Measurements from ENCODE around the gene ZSCAN22.

Gene ZSCAN22

GRCh38 chr19:58379246-58379645, 52.5 kb downstream of the ZSCAN22 start:
- no peak for DNase-seq (ENCODE audit: low read depth)
- no peak overlapping the region for H3K4me3 ChIP-seq (ENCODE audit: low read depth, low read length)
- TF ChIP-seq, protein P1, sequence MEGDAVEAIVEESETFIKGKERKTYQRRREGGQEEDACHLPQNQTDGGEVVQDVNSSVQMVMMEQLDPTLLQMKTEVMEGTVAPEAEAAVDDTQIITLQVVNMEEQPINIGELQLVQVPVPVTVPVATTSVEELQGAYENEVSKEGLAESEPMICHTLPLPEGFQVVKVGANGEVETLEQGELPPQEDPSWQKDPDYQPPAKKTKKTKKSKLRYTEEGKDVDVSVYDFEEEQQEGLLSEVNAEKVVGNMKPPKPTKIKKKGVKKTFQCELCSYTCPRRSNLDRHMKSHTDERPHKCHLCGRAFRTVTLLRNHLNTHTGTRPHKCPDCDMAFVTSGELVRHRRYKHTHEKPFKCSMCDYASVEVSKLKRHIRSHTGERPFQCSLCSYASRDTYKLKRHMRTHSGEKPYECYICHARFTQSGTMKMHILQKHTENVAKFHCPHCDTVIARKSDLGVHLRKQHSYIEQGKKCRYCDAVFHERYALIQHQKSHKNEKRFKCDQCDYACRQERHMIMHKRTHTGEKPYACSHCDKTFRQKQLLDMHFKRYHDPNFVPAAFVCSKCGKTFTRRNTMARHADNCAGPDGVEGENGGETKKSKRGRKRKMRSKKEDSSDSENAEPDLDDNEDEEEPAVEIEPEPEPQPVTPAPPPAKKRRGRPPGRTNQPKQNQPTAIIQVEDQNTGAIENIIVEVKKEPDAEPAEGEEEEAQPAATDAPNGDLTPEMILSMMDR (conservative IDR thresholded peaks at IDR 0.05; ENCODE audit: low read depth, low read length) = no peak

GRCh38 chr19:58380037-58380661, 53.4 kb downstream of the ZSCAN22 start:
- TF ChIP-seq, protein P1 (conservative IDR thresholded peaks at IDR 0.05; ENCODE audit: low read depth, low read length) = no peak
- peak overlapping the region; percentile 77 for H3K4me3 ChIP-seq (ENCODE audit: low read depth, low read length)
- no peak for DNase-seq (ENCODE audit: low read depth)

DNA sequence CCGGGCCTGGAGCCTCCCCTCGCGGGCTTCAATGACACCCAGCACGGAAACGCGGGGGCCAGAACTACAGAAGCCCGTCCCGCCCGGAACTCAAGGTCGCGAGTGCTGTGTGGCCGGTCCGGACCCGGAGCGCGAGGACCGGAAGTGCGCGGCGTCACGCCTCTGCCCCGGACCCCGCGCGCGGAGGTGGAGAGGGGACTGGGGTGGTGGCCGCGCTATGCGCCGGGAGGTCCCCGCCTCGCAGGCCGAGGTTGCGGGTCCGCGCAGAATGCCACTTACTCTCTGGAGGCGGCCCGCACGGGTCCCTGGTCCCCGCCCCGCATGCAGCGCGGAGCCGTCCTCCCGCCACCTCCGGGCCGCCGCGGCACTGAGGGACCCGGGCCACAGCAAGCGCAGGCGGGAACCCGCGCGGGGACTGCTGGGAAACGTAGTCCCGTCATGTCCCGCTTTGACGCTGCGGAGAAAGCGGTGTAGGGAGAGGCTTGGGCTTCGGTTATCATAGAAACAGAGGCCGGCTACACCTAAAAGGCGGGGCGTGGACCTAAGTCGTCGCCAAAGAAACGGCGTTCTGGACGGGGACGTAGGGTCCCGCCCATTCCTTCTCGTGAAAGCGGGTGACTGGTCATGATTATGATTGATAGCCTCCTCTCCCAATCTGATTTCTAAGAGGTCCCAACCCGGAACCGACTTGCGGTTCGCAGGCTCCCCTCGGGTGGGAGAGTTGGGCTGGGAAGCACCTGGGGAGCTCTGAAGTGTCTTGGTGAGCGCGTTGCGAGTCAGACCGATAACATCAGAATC, 54.1 kb downstream of the ZSCAN22 start, which contains the start of gene ZNF837:
Gene ZNF837, minus strand, starts transcription at position 369 of the 798 bp plus-strand sequence. CDS start 11,698 bp downstream, outside the sequence.
- H3K4me3 ChIP-seq (ENCODE audit: low read depth, low read length) = peak within 1 kb of the TSS; percentile 77
- DNase-seq (ENCODE audit: low read depth) = peak; percentile 100
- TF ChIP-seq, protein P1 (conservative IDR thresholded peaks at IDR 0.05; ENCODE audit: low read depth, low read length) = no peak

GRCh38 chr19:58381460-58382212, 54.8 kb downstream of the ZSCAN22 start:
- TF ChIP-seq, protein P1 (conservative IDR thresholded peaks at IDR 0.05; ENCODE audit: low read depth, low read length) = no peak
- DNase-seq (ENCODE audit: low read depth) = no peak
- peak overlapping the region; percentile 77 for H3K4me3 ChIP-seq (ENCODE audit: low read depth, low read length)

- H3K4me3 ChIP-seq (ENCODE audit: low read depth, low read length) = no peak overlapping the region
- TF ChIP-seq, protein P1 (conservative IDR thresholded peaks at IDR 0.05; ENCODE audit: low read depth, low read length) = no peak
- DNase-seq (ENCODE audit: low read depth) = no peak
Observed at GRCh38 chr19:58382997-58383603, 56.3 kb downstream of the ZSCAN22 start.

DNA sequence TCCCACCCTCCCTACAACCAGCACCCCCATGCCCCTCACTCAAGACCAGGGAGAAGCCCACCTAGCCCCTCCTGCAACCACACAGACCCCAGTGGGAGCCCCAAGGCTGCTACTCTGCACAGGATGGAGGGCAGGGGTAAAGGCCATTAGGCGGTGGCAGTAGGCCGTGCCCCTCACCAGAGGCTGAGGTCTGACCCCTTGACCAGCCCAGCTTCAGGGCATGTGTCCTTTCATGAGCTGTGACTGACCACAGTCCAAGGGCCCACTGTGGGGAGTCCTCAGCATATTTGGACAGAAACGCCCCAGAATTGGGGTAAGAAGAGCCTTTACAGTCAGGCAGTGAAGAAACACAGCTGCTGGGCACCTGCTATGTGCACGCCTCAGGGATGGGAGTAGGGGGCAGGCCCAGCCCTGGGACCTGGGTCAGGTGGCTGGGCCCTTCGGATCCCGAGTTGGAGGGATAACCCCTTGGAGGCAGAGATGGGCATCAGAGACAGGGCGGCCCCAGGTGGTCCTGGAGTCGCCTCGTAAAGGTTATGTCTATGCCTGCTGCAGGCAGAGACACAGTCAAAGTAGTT, 58.6 kb downstream of the ZSCAN22 start:
- DNase-seq (ENCODE audit: low read depth) = no peak
- TF ChIP-seq, protein P1 (conservative IDR thresholded peaks at IDR 0.05; ENCODE audit: low read depth, low read length) = no peak
- H3K4me3 ChIP-seq (ENCODE audit: low read depth, low read length) = peak overlapping the region; percentile 82

Measured in choroid plexus epithelial cell (primary cell).